ENCODE measurements around the gene CD14.
"Not testable (repeated sequence)": the region's sequence is repeated elsewhere in the genome, so short reads cannot be mapped to it uniquely, and the experiment has no call there.

Gene CD14

DNA sequence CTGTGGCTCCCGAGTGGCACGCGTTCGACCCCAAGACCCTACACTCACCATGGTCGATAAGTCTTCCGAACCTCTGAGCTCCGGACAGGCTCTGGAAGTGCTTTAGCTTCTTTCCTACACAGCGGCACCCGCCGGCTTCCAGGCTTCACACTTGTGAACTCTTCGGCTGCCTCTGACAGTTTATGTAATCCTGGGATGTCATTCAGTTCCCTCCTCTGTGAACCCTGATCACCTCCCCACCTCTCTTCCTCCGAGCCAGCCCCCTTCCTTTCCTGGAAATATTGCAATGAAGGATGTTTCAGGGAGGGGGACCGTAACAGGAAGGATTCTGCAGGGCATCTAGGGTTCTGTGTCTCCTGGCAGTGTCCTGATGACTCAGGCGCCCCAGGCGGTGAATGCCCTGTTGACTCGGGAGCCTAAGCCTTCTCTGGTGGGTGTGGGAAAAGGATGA is at the start of gene CD14:
CD14 (minus strand) TSS at position 155 of the 451 bp plus-strand sequence; CDS start at position 51, 104 bp downstream.
- DNase-seq, result peak; percentile 18

DNA sequence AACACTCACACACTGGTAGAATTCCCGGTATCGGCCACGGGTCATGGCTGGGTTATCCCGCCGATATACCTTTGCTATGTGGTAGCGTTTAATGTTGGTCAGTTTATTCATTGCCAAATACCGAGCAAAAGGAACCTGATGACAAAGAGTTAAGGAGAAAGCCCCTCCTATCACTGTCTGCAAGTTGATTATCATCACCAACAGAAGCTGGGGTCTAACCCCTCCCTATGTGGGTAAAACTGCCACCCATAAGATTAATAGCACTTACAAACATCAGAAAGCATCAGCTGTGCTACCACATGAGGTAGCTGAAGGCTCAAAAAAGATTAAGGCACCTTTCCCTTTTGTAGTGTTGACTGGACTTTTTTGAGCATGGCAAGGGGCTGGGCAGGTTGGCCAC is 46.0 kb upstream of the CD14 start:
- no peak for DNase-seq

DNA sequence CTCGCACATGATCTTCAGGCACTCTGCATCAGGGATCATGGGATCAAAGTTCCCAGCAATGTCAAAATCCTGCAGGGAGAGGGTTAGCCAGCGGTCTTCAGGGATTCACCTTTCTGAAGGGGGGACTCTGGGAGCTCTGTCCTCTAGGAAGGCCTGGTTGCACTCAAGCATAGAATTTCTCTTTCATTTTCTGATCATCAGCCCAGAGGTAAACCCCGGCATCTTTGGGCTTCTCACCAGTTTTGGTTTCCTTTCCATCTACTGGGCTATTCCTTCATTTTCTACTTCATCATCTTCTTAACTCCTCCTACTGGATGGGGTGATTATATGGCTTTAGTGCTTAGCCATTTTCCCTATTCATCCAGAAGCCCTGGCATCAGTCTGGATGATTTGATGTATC is 45.0 kb upstream of the CD14 start:
- no peak for DNase-seq

DNA sequence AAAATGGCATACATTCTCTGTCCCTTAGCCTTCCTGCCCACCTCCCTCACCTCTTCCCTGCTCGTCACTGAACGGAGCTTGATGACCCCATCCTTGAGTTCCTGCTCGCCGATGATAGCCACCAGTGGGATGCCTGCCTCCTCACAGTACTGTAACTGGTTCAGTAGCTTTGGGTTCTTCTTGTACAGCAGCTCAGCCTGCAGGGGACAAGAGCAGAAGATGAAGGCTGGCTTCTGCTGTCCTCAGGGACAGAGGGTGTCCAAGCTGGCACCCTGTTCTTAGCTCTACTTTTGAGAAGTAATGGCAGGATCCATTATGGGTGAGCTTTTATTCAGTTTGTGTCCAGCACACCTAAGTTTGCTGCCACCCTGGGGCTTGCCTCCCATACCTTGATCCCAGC is 41.7 kb upstream of the CD14 start:
- no peak for DNase-seq

DNA sequence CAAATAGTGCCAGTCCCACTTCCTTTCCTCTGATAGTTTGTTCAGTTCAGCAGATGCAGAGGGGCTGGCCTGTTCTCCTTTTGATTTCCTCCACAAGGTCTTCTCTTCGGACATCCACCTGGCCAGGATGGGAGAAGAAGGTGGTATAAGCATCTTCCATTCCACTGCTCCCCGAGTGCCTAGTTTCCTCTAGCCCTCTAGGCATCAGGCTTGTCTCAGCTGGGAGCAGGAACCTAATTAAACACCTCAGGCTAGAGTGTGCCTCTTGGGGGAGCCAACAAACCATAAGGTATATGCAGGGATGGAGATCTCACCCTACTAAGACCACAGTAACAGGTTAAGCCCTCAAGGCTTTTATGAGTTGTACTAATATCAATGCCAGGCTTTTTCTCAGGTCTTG is 41.2 kb upstream of the CD14 start:
- DNase-seq, result no peak

DNA sequence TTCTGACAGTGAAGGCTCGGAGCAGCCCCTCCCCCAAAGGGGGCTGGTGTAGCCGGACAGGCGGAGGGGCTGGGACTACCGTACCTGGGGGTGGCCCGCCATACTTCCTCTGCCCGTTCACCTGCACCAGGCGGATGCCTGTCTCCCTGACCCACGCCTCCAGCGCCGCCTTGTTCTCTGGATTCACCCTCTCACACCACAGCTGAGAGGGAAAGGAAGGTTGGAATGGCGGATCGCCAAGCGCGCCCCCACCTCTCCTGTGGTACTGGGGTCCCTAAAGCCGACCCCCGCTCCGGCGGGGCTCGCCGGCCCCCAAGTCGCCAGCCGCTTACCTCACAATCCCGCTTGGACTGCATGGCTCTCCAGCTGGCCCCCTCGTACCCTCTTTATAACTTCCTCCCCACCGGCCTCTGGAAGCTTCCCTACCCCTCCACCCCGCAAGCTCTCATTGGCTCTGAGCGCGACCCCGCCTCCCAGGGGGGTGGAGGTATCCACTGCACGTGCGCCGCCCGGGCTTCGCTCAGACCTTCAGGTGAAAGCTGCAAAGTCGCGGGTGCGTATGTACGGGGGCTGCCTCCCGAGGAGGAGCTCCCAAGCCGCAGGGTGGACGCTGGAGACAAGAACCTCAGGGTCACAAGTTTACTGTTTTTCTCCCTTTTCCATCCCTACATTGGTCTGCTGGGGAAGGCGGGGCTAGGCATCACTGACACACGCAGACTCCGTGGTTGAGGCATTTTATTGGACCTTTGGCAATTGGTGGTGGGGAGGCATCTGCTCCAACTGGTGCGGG is 40.4 kb upstream of the CD14 start, which contains the start of gene DND1:
DND1 (minus strand) TSS at position 390 of the 790 bp plus-strand sequence; CDS start at position 356, 34 bp downstream.
- no peak for DNase-seq

DNA sequence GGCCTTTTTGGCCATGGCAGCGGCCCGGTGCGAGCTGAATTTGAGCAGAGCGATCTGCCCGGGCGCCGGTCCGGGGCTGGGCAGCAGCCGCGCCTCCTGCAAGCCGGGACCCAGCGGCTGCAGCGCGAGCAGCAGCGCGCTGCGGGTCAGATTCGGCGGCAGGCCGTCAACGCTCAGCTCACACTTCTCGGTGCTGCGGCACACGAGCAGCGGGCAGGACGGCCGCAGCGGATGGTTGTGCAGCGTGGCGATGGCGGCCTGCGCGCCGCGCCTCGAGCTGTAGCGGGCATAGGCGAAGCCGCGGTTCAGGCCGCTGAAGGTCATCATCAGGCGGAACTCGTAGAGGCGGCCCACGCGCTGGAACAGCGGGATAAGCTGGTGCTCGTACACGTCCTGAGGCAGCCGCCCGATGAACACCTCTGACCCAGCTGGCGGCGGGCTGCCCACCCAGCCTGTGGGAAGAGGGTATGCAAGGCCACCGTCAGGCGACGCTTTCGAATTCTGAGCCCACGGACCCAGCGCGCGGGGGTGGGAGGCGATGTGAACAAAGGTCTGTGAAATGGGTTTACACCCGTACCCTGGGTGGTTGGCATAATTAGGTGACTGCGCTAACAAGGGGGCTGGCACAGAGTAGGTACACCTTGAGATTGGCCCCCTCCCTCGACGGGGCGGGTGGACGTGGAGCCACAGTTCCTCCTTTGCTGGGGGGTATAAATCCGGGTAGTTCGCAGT is 39.6 kb upstream of the CD14 start:
- peak; percentile 19 for DNase-seq

DNA sequence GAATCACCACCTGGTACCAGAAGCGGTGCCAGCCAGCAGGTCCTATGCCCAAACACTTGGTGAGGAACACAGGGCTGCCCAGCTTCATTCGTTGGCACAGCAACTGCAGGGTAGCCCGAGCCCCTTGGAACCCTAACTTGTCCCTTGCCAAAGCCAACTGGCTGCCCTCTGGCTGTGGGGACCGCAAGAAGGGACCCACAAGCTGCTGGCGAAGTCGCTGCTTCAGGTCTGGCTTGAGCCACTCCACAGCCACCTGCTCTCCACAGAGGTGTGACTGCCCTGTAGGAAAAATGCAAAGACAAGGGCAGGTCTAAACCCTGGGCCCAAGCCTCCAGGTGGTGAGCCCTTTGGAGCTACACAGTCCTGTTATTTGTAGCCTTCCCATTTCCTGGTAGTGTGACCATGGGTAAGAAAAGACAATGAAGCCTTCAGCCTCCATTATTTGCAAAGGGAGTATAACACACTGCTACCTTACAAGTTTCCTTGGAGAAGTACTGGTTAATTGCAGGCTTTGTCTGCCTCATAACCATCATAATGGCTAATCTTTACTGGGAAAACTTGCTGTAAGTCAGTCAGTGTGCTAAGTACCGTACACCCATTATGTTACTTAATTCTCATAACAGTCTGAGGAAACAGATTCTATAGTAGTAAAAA is 38.6 kb upstream of the CD14 start:
- no peak for DNase-seq

DNA sequence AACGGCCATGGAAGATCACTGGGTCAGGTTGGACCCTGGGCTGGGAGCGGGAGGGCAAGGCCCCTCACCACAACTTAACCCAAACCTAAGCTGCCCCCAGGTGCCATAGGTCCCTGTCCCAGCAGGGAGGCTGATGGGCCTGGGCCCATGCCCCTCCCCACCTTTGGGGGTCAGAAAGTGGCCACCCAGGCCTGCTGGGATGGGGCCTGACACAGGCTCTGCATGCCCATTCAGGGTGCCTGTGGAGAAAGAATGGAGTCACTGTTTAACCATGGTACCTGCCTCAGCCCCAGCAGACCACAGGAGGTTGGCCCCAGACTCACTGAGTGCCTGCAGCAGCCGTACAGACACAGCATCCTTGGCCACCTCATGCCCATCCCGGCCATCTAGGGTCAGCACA is 38.1 kb upstream of the CD14 start:
- DNase-seq, result not testable (repeated sequence)

DNA sequence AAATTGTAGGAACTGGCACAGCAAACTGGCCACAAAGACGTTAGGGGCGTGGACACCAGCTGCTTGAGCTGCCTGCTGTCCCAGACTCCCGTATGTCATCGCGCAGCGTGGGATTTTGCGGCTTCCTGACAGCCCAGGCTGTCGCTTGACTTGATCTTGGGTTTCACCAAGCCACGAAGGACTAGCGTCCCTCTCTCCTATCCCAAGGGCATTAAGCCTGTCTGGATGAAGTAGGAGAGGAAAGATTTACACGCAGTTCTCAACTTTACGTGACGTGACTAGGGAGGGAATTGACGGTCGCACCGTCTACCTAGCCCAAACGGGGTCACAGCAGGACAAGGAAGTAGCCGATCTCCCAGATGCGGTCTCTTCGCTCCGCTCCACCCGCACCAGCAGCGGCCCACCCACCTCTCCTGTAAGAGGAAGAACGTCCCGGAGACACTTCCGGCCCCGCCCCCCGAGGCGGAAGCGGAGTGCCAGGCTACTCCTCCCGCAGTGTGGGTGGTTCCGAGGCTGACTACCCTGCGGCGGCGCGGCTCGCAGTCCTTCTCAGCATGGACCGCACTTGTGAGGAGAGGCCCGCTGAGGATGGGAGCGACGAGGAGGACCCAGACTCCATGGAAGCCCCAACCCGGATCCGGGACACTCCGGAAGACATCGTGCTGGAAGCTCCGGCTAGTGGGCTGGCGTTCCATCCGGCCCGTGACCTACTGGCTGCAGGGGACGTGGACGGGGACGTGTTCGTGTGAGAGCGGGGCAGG is 31.6 kb upstream of the CD14 start, which contains the start of gene WDR55:
WDR55 (plus strand) TSS at position 546 of the 761 bp plus-strand sequence; CDS start at position 555, 9 bp downstream.
- peak; percentile 97 for DNase-seq

DNA sequence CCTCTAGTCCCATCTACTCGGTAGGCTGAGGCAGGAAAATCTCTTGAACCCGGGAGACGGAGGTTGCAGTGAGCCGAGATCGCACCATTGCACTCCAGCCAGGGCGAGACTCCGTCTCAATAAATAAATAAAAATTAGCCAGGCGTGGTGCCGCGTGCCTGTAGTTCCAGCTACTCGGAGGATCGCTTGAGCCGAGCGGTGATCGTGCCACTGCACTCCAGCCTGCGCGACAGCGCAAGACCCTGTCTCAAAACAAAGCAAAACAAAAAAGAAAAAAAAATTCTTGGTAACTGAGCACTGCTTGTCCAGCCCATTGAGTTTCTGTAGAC is 31.0 kb upstream of the CD14 start:
- DNase-seq, result no peak

DNA sequence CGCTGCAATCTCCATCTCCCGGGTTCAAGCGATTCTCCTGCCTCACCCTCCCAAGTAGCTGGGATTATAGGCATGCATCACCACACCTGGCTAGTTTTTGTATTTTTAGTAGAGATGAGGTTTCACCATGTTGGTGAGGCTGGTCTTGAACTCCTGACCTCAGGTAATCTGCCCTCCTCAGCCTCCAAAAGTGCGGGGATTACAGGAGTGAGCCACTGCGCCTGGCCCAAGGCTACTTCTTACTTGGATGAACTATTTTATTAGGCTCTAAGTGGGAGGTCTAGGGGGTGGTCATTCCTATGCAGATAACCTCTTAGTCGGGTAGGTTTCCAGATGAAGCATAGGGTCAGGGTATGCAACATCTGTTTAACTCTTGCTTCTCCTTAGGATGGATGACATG is 27.4 kb upstream of the CD14 start:
- DNase-seq, result not testable (repeated sequence)

DNA sequence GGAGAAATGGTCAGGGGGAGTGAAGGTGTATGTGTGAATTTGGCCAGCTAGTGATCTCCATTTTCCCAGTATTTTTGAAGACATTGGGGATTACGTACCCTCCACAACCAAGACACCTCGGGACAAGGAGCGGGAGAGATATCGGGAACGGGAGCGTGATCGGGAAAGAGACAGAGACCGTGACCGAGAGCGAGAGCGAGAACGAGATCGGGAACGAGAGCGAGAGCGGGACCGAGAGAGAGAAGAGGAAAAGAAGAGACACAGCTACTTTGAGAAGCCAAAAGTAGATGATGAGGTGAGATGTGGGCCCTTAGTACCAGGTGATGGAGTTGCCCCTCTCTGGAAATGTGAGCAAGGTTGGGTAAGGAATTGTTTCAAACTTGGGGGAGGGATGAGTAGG is 25.9 kb upstream of the CD14 start:
- no peak for DNase-seq

DNA sequence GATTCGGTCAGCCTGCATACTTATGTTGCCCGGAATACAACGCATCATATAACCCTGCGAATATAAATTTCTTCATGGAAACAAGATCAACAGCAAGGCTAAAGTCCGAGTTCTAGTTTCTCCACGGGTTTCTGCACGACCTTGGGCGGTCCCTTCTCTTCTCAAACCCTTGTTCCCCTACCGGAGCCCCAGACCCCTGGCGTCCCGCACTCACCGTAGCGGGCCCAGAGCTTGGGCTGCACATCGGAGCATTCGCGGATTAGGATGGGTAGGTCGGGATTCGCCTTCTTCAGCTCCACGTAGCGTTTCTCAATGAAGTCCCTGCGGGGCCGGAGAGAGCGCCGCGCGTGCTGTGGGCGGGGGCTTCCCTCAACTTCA is 14.1 kb upstream of the CD14 start:
- DNase-seq, result no peak

DNA sequence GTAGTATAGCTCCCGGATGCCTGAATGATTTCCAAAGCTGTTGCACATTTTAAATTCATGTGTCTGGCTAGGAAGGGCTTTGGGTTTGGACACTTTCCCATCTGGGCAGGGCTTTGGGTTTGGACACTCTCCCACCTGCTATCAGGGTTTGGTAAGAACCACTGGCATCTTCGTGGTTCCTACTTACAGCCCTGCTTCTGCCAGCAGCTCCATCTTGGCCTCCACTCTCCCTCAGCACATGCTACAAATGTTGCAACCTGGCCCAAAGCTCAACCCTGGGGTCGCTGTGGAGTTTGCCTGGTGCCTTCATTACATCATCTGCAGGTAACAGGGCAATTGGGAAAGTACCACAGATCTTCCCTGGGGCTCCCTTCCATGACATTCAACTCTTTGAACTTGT is 9.7 kb upstream of the CD14 start:
- DNase-seq, result no peak

DNA sequence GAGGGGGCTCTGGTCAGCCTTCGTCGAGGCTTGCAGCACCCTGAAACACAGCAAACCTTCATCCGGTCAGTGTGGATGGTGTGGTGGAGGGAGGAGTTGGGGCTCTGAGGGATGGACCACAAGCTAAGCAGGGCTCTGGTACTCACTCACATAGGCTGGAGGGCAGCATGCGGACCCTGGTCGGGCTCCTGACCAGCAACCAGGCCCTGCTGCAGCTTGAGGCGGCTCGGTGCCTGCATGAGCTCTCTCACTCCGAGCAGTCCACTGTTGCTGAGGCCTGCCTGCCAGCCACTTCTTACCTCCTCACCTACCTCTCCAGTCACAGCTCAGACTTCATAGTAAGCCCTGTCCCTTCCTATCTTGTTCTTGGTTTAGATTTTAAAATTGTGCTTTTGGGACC is 8.7 kb upstream of the CD14 start:
- no peak for DNase-seq

DNA sequence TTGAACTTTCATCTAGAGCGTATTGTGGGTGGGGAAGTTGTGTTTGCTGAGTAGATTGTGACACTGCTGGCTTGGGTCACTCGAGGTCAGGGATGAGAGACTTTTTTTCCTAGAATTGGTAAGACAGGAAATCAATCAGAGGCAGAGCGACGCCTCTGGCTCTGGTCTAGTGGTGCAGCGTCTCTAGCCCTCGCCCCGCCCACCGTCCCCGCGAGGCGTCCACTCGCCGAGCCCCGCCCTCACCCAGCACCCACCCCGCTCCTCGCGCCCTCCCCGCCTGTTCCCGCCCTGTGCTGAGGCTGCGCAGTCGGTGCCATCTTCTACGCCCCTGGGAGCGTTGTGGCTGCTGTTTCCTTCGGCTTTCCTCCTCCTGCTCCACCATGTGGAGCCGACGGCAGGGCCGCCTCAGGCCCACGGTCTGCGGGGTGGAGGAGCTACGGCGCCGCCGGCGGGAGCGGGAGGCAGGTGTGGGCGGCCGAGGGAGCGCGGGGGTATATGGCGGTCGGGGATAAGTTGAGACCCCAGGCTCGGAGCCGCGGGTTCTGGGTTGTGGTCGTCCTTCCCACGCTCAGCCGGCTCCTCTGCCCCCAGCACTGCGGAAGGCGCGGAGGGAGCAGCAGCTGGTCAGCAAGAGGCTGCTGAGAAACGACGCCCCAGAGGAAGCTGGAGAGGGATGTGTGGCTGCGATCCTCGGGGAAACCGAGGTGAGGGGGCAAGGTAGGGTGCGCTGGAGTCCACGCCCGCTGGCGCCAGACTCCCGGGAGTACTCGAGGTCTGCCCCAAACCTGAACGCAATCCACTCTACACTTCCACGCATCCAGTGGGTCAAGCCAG is 6.4 kb upstream of the CD14 start, which contains the start of gene TMCO6:
TMCO6 (plus strand) TSS at position 304 of the 834 bp plus-strand sequence; CDS start at position 381, 77 bp downstream.
- DNase-seq, result peak; percentile 99

DNA sequence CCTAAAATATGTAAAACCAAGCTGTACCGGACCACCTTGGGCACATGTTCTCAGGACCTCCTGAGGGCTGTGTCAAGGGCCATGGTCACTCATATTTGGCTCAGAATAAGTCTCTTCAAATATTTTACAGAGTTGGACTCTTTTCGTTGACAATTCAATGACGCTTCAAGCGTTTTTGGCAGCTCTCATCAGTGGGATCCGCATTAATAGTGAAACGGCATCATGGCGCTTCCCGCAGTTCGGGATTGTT is 5.8 kb upstream of the CD14 start:
- not testable (repeated sequence) for DNase-seq

DNA sequence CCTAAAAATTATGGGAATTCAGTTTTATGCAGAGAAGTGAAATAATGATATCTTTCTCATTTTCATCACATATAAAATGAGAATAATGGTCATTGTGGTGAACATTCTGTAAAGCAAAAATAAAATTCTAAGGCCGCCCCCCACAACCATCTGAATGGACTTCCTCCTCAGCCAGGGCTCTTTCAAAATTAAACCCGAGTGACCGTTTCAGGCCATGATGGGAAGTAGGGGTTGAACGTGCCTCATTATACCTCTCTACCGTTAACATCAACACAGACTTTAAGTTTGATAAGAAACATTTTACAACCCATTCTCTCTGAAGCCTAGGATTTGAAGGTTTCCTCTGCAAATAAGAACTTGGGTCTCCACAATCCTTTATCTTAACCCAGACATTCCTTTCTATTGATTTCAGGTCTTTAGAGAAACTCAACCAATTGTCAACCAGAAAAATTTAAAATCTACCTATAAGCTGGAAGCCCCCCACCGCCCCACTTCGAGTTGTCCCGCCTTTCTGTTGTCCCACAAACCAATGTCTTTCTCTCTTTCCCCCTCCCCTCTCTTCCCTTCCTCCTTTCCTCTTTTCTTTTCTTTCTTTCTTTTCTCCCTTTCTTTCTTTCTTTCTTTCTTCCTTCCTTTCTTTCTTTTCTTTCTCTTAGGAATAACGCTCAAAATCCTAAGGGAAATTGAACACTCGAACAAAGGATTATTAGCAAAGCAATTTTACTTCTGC is 4.6 kb upstream of the CD14 start:
- no peak for DNase-seq

DNA sequence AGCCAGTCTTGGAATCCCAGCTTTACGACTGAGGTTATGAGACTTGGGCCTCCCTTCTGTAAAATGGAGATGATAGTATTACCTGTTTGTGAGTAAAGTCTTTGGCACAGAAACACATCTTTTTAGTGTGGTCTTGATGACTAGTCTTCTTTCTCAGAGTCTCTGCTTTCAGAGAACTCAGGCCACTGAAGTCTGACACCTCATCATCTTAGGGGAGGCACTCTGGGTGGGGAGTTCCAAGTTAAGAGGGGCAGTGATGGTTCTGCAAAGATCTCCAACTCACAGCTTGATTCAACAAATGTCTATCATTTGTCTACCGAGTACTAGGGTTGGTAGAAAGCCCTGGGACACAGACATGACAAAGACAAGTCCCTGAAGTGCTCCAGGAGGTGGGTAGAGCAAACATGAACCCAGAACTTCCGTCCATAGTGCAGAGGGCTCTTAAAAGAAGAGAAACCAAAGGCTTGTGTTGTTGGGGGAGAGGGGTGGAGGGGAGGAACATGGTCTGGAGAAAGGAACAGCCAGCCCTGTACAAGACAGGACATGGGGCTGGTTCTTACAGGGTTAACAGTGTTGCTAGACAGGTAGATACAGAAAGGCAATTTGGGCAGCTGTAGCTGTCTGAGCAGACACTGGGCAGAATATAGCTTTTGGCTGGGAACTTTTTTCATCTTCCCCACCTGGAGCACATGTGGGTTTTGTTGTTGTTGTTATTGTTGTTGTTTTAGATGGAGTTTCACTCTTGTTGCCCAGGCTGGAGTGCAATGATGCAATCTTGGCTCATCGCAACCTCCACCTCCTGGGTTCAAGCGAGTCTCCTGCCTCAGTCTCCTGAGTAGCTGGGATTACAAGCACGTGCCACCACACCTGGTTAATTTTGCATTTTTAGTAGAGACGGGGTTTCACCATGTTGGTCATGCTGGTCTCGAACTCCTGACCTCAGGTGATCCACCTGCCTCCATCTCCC is 2.6 kb upstream of the CD14 start:
- no peak for DNase-seq

Measured in CD4-positive, alpha-beta T cell treated with Interleukin-6 for 4 hours (primary cell).